ENCODE measurements around the gene CAMK1G.

The CAMK1G gene

DNA sequence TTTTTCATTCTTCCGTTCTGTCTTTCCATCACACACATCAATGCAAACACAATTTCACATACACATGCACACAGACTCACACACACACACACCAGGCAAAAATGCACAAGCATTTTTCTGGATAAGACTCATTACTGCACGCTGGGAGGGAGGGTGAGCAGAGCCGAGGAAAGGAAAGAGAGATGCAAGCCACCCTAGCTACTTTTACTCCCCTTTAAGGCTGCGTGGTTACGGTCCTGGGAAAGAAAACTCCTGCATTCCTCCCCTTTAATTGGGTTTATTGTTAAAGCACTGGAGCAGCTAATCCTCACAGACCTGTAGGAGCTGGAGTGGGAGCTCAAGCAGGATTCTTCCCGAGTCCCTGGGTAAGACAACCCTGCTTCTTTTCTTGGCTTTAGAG is at the start of gene CAMK1G:
TSS of gene CAMK1G (plus strand) at position 307 of the 400 bp plus-strand sequence. CDS start 11,270 bp downstream, outside the sequence.
- no peak for DNase-seq

DNA sequence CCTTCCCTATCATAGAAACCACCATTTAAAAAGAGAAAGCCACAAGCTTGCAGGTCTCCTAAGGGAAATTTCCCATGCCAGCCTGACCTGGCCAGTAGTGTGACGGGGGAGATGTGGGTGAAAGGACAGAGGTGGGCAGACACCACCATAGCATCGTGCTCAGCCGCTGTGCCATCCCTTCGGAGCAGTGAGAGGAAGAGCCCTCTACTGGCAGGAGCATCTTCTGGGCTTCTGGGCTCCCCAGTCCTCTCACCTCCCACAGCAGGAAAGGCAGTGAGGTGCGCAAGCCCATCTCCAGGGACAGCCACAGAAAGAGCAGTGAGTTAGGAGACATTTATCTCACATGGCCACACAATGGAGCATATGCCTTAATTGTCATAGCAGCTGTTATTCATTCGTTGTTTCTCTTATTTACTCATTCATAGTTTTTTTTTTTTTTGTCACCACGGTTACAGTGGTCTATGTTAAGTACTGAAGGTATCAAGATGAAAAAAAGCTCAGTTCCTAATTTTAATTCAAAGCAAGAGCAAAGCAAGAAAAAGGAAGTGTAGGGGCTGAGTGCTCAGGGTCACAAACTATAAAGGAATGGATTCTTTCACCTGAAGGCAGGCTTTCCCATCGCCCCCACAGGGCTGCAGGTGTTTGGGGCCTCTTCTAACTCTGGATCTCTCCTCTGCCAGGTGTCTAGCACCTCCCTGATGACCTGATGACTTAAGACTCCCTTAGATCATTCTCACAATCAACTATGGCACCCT is 48.8 kb upstream of the CAMK1G start:
- DNase-seq: no peak

DNA sequence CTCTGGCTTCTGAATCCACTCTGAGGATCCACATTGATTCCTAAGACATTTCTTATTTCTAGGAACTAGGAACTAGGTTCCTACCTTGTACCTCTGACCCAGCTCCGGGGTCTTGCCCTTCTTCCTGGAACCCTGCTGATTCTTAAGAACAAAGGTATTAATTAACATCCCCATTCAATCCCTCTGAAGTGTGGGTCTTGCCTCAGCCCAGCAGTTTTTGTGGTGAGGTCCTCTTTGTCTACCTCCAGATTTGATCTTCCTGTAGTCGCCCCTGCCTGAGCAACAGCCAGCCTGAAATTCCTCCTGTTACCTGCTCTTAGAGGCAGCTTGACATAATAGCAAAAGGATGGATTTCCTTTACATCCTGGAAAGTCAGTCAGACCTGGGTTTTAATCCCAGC is 46.7 kb upstream of the CAMK1G start:
- DNase-seq: no peak

DNA sequence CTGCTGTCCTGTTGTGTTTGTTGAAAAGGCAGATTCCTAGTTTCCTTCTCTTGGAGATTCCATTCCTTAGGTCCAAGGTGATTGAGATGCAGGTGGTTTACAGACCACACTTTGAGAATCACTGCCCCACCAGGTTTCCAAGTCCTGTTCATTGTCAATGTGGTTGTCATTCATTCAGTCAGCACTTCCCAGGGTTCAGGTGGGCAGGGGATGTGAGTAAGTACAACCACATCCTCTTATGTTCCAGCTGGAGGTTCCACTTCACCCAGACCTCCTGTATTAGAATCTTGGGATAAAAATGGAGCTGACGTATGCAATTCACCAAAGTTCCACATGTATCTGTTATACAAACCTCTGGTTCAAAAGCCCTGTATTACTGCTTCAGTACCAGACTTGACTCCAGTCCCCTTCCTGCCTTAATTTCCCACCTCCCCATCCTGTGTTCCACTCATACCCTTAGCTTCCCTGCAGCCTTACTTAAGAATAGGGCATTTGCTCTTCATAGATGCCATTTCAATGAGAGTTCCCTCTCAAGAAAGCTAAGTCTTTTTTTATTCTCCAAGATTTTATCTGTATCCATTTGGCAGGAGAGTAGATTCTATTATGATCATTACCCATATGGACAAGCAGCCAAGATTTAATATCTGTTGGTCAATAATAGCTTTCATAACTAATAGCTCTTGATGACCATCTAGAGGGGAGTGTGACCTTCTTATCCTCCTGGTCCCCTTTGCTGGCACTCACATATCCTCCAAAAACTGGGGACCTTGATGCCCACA is 46.0 kb upstream of the CAMK1G start:
- no peak for DNase-seq

DNA sequence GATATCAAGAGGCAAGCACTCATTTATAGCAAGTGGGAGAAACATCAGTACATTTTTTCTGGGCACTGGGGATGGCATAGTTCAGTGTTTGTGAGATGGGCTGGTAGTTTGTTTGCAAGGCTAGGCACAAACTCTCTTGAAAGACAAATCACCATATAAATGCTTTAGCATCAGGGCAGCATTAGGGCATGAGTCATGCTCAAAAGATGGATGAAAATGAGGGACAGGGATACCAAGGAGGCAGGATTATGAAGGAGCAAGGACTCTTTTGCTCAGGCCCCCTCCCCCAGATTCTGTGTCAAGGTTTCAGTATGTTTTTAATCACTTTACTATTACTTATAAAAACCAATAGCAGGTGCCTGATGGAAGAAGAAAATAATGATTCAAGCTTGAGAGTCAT is 43.9 kb upstream of the CAMK1G start:
- no peak for DNase-seq

DNA sequence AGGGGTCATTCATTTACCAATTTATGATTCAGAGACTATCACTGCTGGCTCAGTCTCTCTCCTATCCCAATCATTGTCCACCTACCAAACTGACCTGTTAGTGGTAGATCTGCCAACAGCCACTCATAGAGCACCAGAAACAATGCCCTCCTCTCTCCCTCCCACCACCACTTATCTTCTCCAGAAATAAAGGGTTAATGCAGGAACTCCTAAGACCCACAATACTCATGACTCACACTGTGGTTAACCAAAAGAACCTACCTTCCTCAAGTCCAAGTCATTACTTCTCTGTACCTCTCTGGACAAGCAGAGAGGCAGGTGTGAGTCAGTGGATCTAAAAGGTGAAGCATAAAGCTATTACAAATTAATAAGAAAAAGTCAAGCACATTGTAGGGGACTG is 40.9 kb upstream of the CAMK1G start:
- no peak for DNase-seq

DNA sequence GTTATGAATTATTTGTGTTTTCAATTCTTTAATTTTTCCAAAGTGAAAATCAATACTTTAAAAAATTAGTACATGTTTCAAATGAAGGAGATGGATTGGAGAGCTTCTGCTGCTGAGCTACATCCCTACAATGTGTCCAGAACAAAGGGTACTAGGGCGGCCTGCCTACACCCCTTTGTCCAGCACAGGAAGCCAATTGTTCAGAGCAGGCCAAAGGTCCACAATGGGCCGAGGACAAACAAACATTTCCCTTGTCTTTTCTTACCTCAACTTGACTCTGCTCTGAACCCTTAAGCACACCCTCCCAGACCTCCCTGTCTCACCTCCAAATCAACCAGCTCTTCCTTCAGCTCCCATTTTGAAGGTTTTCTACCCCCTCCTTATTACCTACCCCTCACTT is 39.4 kb upstream of the CAMK1G start:
- DNase-seq: no peak

DNA sequence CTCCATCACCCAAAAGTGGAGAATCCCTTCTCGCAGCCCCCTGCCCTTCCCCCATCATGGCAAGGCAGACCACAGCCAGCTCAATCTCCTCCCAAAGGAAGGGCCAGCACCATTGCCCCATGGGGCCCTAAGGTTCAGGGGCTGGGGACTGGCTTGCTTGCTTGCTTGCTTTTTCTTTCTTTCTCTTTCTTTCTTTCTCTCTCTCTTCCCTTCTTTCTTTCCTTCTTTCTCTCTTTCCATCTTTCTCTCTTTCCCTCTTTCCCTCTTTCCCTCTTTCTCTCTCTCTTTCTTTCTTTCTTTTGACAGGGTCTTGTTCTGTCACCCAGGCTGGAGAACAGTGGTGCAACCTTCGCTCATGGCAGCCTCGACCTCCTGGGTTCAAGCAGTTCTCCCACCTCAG is 38.1 kb upstream of the CAMK1G start:
- DNase-seq: no peak

DNA sequence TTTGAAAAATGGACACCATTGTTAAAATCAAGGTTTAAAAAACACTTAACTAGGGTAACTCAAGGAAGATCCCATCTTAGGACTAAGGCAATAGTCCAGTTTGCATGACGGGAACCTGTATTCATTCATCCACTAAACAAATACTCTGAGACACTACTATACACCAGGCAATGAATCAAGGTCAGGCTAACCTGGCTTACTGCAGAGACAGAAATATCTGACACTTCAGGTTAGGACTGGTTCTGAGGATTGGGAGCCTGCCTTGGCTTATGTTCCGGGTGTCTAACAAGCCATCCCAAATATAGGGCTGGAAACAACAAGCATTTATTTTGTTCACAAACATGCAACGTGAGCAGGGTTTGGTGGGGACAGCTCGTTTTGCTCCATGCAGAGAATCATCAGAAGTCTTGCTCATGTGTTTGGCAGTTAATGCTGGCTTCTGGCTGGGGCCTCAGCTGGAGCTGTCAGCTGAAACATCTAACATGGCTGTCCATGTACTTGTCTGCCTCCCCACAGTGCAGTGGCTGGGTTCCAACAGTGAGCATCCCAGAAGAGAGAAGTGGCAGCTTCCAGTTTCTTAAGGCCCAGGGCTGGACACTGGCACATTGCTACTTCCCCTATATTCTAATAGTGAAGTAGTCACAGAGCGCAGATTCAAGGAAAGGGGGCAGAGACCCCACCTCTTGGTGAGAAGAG is 37.0 kb upstream of the CAMK1G start:
- peak; percentile 37 for DNase-seq

DNA sequence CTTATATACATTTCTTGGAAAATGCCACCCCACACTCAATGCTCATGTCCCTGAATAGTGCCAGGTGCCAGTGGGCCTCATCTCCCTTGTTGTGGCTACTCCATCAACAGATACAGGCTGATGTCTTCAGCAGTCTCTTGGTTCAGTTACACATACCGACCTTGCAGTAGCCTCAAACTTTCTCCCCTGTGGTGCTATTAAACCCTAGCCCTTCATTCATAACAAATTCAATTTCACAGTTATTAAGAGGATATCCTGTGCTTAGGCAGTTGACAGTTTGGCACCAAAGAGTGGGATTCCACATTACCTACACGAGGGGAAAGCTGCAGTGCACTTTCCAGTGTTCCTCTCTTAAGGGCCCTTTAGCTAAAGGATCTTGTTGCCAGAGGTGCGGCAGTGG is 35.9 kb upstream of the CAMK1G start:
- DNase-seq: no peak

DNA sequence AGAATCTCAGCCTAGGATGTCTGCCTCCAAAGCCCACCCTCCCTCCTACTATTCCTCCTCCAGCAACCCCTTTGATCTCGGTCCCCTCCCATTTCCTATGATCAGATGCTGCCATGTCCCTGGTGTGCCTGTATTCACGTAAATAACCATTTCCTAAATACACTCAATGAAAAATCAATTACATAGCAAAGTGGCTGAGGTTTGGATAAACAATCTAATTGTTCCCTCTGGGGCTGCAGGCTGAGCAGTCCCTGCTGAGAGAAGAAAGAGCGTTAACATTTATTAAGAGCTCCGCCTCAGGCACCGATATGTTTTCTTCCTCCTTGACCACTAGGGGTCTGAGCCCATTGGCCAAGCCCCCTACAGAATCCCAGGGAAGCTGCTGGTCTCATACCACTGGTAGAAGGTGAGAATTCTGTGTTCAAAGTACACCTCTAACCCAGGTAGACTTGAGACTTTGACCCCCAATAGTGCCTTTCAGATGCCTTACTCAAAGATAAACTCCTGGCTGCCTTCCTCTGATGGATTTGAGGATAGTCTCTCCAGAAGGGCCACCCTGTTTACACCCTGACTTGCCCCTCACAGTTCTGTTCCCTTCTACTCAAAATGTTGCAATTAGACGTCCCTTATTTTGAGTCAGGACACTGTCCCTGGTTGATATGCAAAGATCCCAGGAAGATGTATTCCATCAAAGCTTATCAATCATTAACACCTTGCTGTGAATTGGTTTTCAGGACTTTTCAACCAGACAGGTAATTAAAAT is 33.9 kb upstream of the CAMK1G start:
- DNase-seq: no peak

DNA sequence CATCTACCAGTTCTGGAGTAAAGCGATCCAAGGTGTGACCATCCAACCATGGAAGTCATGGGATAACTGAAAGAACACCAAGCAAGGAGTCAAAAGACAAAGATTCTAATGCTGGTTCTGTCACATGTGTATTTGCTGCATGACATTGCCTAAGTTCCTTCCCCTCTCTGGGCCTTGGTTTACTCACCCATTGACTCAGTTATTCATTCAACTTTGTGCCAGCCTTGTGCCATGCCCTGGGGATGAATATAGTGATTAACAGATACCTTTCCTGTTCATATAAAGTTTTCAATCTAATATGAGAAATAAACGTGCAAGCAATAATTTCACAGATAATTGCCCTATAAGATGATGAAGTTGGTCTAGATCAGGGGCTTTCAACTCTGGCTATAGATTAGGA is 33.0 kb upstream of the CAMK1G start:
- DNase-seq: no peak

DNA sequence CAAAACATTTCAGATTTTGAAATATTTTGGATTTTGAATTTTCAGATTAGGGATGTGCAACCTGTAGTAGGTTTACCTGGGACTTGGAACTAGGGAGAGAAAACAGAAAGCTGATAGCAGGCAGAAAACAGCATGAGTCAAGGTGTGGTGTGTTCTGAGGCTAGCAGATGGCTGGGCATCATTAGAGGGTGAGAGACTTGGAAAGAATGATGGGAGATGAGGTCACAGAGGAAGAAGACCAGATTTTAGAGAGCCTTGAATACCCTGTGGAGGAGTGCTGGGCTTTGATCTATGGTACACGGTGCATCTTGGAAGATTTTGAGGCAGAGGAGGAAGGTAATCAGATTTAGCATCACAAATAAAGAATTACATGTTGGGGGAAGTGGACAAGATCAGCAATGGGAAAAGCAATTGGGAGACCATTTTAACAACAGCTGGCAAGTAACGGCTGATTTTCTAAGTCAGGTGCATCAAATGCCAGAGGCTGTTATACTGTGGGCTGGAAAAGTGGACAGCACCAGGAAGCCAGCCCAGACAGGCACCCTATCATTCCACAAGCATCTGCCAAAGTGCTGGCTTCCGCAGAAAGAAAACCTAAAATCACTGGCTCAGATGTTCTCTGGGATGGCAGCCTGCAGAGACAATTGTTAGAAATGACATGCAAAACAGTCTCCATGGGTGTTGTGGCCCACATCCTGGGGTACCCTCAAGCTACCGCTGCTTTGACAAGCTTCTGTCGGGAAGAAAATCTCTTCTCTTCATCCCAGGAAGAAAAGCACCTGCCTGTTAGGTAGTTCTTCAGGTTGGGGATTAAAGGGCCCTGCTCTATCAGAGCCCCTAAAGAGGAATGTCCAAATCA is 30.9 kb upstream of the CAMK1G start:
- no peak for DNase-seq

DNA sequence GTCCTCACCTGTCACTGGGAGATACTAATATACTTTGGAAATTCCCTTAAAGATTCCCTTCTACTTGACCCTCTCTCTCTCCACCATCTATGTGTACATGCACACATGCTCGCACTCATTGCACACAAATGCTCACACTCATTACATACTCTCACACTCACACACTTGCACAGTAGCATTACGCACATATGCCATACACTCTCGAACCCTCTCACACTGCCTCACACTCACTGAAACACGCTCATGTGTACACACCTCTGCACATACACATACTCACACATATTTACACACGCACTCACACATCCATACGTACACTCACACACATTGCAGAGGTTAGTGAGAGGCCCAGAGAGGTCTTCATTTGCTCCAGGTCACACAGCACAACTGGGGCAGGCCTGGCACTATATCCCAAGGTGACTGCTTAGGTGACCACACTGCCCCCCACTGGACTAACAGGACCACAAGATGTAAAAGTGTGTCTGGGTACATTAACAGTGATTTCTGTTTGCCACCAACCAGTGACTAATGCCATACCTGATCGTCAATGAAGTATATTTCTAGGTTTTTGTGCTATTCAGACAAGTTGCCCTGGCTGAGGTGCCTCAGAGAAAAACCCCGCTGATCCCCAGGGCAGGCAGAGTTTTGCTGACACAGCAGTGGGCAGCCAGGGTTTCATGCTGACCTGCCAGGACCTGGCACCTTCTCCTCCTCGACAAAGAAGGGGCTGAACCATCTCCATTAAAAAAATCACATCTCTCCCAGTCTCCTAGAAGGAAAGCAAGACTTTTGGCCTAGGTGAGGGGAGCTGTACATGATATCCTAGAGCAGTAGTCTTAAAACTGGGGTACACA is 28.5 kb upstream of the CAMK1G start:
- no peak for DNase-seq

DNA sequence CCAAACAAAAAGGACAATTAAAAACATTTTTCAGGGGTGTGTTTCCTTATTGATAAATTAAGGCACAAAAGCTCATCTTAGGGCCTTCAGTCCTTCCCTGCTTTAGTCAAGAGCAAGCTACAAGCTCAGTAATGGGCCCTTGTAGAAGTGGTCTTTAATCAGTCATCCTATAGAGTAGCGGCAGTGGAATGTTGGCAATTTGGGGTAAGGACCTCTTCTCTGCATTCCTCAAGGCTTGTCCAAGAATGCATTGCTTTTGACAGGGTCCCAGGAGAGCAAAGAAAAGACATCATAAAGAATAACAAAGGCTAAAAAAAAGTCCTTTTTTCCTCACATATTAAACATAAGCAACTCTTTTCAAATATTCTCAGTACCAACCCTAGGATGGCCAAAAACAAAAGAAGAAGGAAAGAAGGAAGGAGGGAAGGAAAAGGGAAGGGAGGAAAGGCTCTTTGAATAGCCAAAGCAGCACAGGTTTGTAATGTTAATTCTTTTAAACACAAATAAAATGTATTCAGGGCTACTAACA is 27.3 kb upstream of the CAMK1G start:
- DNase-seq: no peak

DNA sequence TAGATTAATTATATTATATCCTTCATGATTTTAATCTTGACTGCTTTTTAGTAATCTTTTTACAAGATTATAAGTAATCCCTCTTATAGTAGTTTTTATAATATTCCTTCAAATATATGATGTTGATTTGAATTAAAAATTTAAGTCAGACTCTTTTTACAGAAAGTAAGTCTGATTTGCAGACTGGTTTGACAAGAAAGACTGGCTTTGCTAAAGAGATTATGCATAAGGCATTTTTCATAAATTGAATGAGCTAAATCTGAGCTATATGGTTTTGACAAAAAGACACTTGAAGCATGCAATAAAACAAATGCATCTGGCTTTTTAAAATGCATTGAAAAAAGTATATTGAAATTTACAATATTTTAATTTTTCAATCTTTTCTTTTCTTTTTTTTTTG is 26.3 kb upstream of the CAMK1G start:
- DNase-seq: no peak

DNA sequence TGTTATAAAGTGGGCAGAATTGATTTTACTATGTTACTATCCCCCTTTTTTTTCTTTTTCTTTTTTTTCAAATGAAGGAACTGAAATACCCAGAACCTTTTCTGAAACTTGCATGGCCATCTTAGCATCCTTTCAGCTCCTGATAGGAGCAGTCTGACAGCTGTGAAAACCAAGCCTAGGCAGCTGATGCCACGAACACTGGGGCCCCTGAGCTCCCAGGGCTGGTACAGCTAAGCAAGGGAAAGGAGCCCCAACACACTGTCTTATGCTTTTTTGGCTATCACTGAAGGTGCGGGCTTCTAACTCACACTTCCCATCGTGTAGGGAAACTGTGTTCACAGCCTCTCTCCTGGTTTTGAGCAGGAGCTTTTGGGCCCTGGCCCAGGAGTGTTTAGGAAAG is 23.0 kb upstream of the CAMK1G start:
- DNase-seq: no peak

DNA sequence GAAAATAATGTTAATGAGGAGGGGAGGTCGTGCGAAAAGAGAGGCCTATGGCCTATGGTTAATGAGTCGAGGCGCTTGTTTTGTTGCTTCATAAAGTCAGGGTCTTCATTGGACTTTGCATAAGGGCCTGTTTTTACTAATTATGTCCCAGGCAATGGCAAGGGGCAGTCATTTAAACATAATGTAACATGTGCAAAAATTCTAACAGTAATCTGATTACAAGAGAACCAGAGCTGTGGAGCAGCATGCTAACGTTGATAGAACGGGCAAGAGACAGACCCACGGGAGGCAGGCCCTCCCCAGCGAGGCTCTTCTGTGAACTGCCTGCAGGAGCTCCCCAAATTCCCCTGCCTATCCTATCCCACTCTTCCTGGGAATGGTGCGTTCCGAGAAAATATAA is 22.6 kb upstream of the CAMK1G start:
- DNase-seq: no peak

DNA sequence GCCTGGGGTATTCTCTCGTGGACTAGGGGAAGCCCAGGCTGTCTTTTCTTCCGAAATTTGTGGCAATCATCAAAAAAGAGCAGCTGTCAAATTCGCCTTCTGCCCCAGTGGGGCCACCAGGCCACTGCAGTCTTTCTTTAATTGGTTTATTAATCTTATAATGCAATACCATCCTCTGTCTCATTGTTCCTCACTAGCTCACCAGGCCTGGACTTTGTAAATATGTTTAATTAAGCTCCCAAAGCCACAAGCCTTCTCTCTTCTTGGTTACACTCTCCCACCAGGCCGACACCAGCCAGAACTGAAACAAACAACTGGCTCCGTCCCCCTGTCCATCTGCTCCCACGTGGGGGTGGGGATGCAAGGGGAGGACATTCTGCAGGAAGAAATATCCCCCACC is 22.0 kb upstream of the CAMK1G start:
- no peak for DNase-seq

DNA sequence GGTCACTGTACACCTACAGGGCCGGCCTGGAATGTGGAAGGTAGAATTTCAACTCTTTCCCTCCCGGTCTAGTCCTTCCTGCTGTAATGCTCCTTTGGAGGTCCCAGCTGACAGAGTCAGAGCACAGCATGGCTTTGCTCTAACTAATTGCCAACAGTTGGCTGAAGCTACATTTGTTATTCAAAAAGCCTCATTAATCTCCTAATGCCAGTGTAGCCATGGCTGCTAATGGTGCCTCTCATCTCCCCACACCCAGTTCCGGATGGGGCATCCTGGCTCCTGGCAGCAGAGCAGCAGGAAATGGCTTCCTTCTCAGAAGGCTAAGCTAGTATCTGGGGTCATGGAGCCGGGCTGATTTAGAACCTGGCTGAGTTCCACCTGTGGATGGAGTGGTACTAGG is 18.7 kb upstream of the CAMK1G start:
- DNase-seq: no peak

All from femur (tissue), 1 donor.